Ecto neural progenitor cell (in vitro differentiated cells): Measurements from ENCODE around the gene VSIG8.

Source experiments
- DNase-seq: peaks from one replicate; pipeline ENCODE4 v3.0.0-alpha.2; 2018; ENCODE audit warnings: low spot score

VSIG8 gene

GRCh38 chr1:159882527-159882862, 20.0 kb upstream of the VSIG8 start:
- no peak for DNase-seq

GRCh38 chr1:159881622-159882526, 19.4 kb upstream of the VSIG8 start:
- DNase-seq, result no peak

GRCh38 chr1:159880430-159880829, 18.0 kb upstream of the VSIG8 start:
- DNase-seq, result no peak

GRCh38 chr1:159879977-159880376, 17.5 kb upstream of the VSIG8 start:
- no peak for DNase-seq

- DNase-seq, result no peak
Measured at GRCh38 chr1:159879136-159879535, 16.7 kb upstream of the VSIG8 start.

GRCh38 chr1:159877695-159878444, 15.4 kb upstream of the VSIG8 start:
- no peak for DNase-seq

- no peak for DNase-seq
Measured at GRCh38 chr1:159873530-159874143, 11.2 kb upstream of the VSIG8 start.

GRCh38 chr1:159872891-159873290, 10.4 kb upstream of the VSIG8 start:
- no peak for DNase-seq

- DNase-seq, result no peak
Measured at GRCh38 chr1:159870704-159871103, 8.2 kb upstream of the VSIG8 start.

GRCh38 chr1:159869607-159870006, 7.2 kb upstream of the VSIG8 start:
- no peak for DNase-seq

- DNase-seq, result no peak
Measured at GRCh38 chr1:159869173-159869572, 6.7 kb upstream of the VSIG8 start.

GRCh38 chr1:159868766-159869165, 6.3 kb upstream of the VSIG8 start:
- no peak for DNase-seq

- no peak for DNase-seq
Measured at GRCh38 chr1:159867664-159868026, 5.2 kb upstream of the VSIG8 start.

GRCh38 chr1:159866905-159867663, 4.6 kb upstream of the VSIG8 start:
- DNase-seq, result no peak

GRCh38 chr1:159866066-159866465, 3.6 kb upstream of the VSIG8 start:
- DNase-seq, result no peak

- DNase-seq, result no peak
Measured at GRCh38 chr1:159864262-159864661, 1.8 kb upstream of the VSIG8 start.

- no peak for DNase-seq
Measured at GRCh38 chr1:159862031-159862430, 426 bp downstream of the VSIG8 start.

- DNase-seq, result no peak
Measured at GRCh38 chr1:159861218-159861617, 1.2 kb downstream of the VSIG8 start.

GRCh38 chr1:159860456-159860855, 2.0 kb downstream of the VSIG8 start:
- DNase-seq, result no peak

- DNase-seq, result no peak
Measured at GRCh38 chr1:159859767-159860322, 2.6 kb downstream of the VSIG8 start.

- no peak for DNase-seq
Measured at GRCh38 chr1:159857889-159858288, 4.6 kb downstream of the VSIG8 start.

GRCh38 chr1:159856576-159856975, 5.9 kb downstream of the VSIG8 start:
- no peak for DNase-seq
